Vein endothelial cell (primary cell): Measurements from ENCODE around the gene GPR171. TPM values are rescaled to one million over a fixed set of nuclear protein-coding genes. Genes with fewer than 3 reads are reported as not detected.

ENCODE experiments used
- small RNA-seq: library from RNA; depleted of rRNA; stranded (forward); fragments of <200 nt; gene quantifications from one replicate; pipeline ENCODE3, GENCODE V24; 2012
- total RNA-seq: library from RNA; depleted of rRNA; stranded (reverse); fragments of >200 nt; gene quantifications from 2 replicates; pipeline ENCODE4 v1.2.3, GENCODE V29; 2012

The GPR171 gene, protein sequence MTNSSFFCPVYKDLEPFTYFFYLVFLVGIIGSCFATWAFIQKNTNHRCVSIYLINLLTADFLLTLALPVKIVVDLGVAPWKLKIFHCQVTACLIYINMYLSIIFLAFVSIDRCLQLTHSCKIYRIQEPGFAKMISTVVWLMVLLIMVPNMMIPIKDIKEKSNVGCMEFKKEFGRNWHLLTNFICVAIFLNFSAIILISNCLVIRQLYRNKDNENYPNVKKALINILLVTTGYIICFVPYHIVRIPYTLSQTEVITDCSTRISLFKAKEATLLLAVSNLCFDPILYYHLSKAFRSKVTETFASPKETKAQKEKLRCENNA
- not detected in 2 replicates for total RNA-seq

DNA sequence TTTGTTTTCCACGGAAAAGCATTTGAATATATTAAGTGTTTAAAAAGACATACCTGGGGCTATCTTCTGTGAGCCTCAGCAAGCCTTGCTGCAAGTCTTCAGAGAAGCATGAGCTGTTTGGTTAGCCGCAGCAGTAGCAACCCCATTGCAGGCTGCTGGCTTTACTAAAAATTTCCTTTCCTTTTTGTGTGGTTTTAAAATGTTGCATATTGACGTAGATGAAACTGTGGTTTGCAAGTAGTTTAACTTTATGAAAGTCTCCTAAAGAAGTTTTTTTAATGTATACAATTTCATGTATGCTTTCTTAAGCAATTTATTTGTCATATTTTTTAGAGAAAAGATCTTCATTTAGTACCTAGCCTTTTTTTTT, at the start of gene GPR171:
TSS of gene GPR171 (minus strand) at position 166 of the 370 bp plus-strand sequence. CDS start 3,830 bp downstream, outside the sequence.

Small RNA genes lying within 50 kb of the gene (small RNA-seq; reads per million reads assigned to genes)
- not detected for gene RNA5SP145

Other genes with a start within 250 kb of the GPR171 start
- gene CLRN1, start 230.5 kb downstream of the GPR171 start, total RNA-seq: not detected in 2 replicates
- gene MED12L, start 117.6 kb downstream of the GPR171 start, total RNA-seq: 0.65 and 0.67 TPM in 2 replicates
- gene P2RY14, start 75.3 kb upstream of the GPR171 start, total RNA-seq: not detected in 2 replicates
- 0.19 and 0.33 TPM in 2 replicates for gene GPR87, start 113.6 kb upstream of the GPR171 start, total RNA-seq
- gene P2RY13, start 126.3 kb upstream of the GPR171 start, total RNA-seq: not detected in 2 replicates
- not detected in 2 replicates for gene P2RY12, start 181.5 kb upstream of the GPR171 start, total RNA-seq